Muscle of arm (tissue), 12 donors: Measurements from ENCODE around the gene GPR137. TPM values are rescaled to one million over a fixed set of nuclear protein-coding genes. Genes with fewer than 3 reads are reported as not detected.
A peak's percentile ranks its signal among the peaks of the same experiment; 100 is the strongest.
"Not testable (repeated sequence)": the region's sequence is repeated elsewhere in the genome, so short reads cannot be mapped to it uniquely, and the experiment has no call there.

Experiments
- DNase-seq: peaks from one replicate; pipeline ENCODE4 v3.0.0-alpha.2; 2013
- polyA plus RNA-seq, 12 donors: library from polyadenylated mRNA; unstranded; fragments of 120-200 nt; gene quantifications; one replicate each; pipeline ENCODE4 v1.2.1, GENCODE V29; 2013; ENCODE audit not compliant: insufficient read length in 12 of 12

Gene GPR137
- polyA plus RNA-seq, 12 donors: 14.1 to 32.9 (median 17.1) TPM; not detected in 1

GRCh38 chr11:64299847-64300648 is 14.4 kb downstream of the GPR137 start, which contains the start of gene CATSPERZ:
Gene CATSPERZ, plus strand, starts transcription at chr11:64300358. Its CDS starts 53 bp downstream, at chr11:64300411.
- no peak for DNase-seq

GRCh38 chr11:64303109-64304031 is 17.7 kb downstream of the GPR137 start:
- DNase-seq: no peak

- DNase-seq: no peak
Observed at GRCh38 chr11:64304032-64304315, 18.3 kb downstream of the GPR137 start.

GRCh38 chr11:64304316-64305072 is 18.8 kb downstream of the GPR137 start:
- peak; percentile 85 for DNase-seq

- peak; percentile 97 for DNase-seq
Observed at GRCh38 chr11:64305075-64305690, 19.5 kb downstream of the GPR137 start, which contains the start of gene ESRRA. Gene ESRRA, plus strand, starts transcription at chr11:64305524. Its CDS starts 1,656 bp downstream, at chr11:64307180.

- no peak for DNase-seq
Observed at GRCh38 chr11:64305691-64306562, 20.3 kb downstream of the GPR137 start.

GRCh38 chr11:64306563-64306875 is 20.9 kb downstream of the GPR137 start:
- DNase-seq: no peak

- no peak for DNase-seq
Observed at GRCh38 chr11:64306876-64307622, 21.4 kb downstream of the GPR137 start.

- DNase-seq: not testable (repeated sequence)
Observed at GRCh38 chr11:64307795-64308194, 22.1 kb downstream of the GPR137 start.

- no peak for DNase-seq
Observed at GRCh38 chr11:64312947-64313346, 27.3 kb downstream of the GPR137 start.

- no peak for DNase-seq
Observed at GRCh38 chr11:64313491-64314145, 28.0 kb downstream of the GPR137 start.

- DNase-seq: no peak
Observed at GRCh38 chr11:64314146-64314804, 28.6 kb downstream of the GPR137 start.

- DNase-seq: no peak
Observed at GRCh38 chr11:64314805-64315561, 29.3 kb downstream of the GPR137 start.

GRCh38 chr11:64315667-64316526 is 30.2 kb downstream of the GPR137 start:
- DNase-seq: not testable (repeated sequence)

- no peak for DNase-seq
Observed at GRCh38 chr11:64316672-64317324, 31.1 kb downstream of the GPR137 start.

GRCh38 chr11:64317325-64317960 is 31.8 kb downstream of the GPR137 start, which contains the start of gene TRMT112:
Gene TRMT112, minus strand, starts transcription at chr11:64317559. Its CDS starts 33 bp downstream, at chr11:64317526.
- peak; percentile 97 for DNase-seq
